Progenitor cell of endocrine pancreas (in vitro differentiated cells): Measurements from ENCODE around the gene GJB1. TPM values are rescaled to one million over a fixed set of nuclear protein-coding genes. Genes with fewer than 3 reads are reported as not detected.
A peak's percentile ranks its signal among the peaks of the same experiment; 100 is the strongest.

Experiments
- DNase-seq: peaks from one replicate; pipeline ENCODE4 v3.0.0; 2021; ENCODE audit warnings: low spot score; ENCODE audit not compliant: unreplicated experiment
- H3K27ac Mint-ChIP-seq: 2 replicates; pipeline ENCODE4 v1.8.0; 2021; ENCODE audit warnings: mild to moderate bottlenecking, moderate library complexity, mixed read lengths
- H3K27me3 Mint-ChIP-seq: 2 replicates; pipeline ENCODE4 v1.8.0; 2021; ENCODE audit warnings: mixed read lengths
- H3K36me3 Mint-ChIP-seq: 2 replicates; pipeline ENCODE4 v1.8.0; 2022; ENCODE audit warnings: mixed read lengths; ENCODE audit not compliant: insufficient read depth
- H3K4me1 Mint-ChIP-seq: 2 replicates; pipeline ENCODE4 v1.8.0; 2021; ENCODE audit warnings: low read depth, mixed read lengths
- H3K4me3 Mint-ChIP-seq: 2 replicates; pipeline ENCODE4 v1.8.0; 2021; ENCODE audit warnings: low read depth, mild to moderate bottlenecking, moderate library complexity, mixed read lengths
- H3K9me3 Mint-ChIP-seq: 2 replicates; pipeline ENCODE4 v1.8.0; 2021; ENCODE audit warnings: low read depth, mixed read lengths
- total RNA-seq: library from RNA; stranded (reverse); gene quantifications from 2 replicates; pipeline ENCODE4 v1.2.1, GENCODE V29; 2021
- TF ChIP-seq, protein P1 (sequence below): fragments of 200-600 bp; sonication (generic); IDR thresholded peaks from one replicate; pipeline ENCODE4 v1.5.0; 2021; ENCODE audit warnings: antibody characterized with exemption, mild to moderate bottlenecking; ENCODE audit not compliant: unreplicated experiment

The GJB1 gene
- total RNA-seq, 1 donor from 2014 or later, result 22.2 TPM

DNA sequence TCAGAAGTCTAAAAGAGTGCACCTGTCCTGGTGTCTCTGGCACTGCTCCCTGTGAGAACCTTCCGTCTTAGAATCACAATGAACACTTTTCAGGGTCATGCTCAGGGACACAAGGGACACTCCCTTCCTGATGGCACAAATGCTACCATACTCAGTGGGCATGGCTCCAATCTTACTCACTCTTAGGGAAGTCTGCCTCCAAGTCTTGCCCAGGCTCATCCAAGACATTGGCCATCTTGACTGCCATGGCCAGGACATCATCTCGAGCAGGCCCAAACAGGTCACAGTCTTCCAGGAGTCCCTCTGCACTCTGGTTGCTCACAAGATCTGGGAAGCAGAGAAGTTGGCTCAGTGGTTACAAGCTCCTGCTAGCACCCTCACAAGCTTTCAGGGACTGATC lies 22.1 kb downstream of the GJB1 start:
- peaks cover 15% of the 10 kb centered on the region for H3K9me3 Mint-ChIP-seq

DNA sequence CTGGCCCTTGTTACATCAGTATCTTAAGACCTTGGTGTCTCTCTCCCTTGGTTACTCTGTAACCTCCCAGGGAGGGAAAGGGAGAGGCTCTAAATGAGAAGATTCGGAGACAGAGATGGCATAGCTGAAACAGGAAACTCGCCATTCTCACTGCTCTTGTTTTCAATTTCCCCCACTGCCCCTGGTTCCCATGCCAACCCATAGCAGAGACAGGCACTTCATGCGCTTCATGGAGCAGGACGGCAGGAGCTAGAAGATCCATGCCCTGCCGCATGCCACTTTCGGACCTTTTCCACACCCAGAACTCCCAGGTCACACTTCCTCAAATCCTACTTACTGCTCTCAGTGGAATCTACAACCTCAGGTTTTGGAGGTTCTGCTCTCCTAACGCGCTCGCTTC lies 27.8 kb downstream of the GJB1 start:
- Mint-ChIP-seq H3K27ac (no peak overlapping the region), H3K4me3 (peak overlapping the region; percentile 7)

More for the DNA sequence above, 22.1 kb downstream of the GJB1 start:
- H3K27ac Mint-ChIP-seq, result no peak overlapping the region
- no peak overlapping the region for H3K4me3 Mint-ChIP-seq
- DNase-seq, result no peak
- H3K4me1 Mint-ChIP-seq, result no peaks in the 10 kb centered on the region
- TF ChIP-seq, protein P1, sequence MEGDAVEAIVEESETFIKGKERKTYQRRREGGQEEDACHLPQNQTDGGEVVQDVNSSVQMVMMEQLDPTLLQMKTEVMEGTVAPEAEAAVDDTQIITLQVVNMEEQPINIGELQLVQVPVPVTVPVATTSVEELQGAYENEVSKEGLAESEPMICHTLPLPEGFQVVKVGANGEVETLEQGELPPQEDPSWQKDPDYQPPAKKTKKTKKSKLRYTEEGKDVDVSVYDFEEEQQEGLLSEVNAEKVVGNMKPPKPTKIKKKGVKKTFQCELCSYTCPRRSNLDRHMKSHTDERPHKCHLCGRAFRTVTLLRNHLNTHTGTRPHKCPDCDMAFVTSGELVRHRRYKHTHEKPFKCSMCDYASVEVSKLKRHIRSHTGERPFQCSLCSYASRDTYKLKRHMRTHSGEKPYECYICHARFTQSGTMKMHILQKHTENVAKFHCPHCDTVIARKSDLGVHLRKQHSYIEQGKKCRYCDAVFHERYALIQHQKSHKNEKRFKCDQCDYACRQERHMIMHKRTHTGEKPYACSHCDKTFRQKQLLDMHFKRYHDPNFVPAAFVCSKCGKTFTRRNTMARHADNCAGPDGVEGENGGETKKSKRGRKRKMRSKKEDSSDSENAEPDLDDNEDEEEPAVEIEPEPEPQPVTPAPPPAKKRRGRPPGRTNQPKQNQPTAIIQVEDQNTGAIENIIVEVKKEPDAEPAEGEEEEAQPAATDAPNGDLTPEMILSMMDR, result no peak
- H3K27me3 Mint-ChIP-seq, result no peaks in the 10 kb centered on the region
- H3K36me3 Mint-ChIP-seq, result peaks cover 21% of the 10 kb centered on the region

DNA sequence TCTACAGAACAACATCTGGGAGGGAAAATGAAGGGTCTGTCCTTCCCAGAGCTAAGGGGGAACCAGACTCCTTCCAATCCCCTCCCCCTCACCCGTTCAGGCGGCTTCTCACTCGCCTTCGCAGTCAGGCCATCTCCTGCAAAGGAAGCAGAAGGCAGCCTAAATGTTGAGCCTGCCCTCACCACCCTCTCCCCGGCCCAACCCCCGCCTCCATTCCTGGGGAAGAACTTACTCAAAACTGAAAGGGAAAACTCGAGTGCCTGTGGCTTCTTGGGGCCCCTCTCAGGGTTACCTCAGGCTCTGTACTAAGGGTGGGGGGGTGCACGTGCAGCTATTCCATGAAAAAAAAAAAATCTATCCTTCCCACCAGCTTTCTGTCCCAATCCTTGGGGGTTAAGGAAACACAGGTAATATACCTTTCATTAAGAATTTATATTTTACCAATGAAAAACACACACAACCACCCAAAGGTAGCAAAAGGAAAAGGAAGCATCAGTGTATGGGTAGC lies 28.5 kb downstream of the GJB1 start:
- TF ChIP-seq, protein P1, result no peak
- Mint-ChIP-seq H3K27me3 (no peaks in the 10 kb centered on the region), H3K4me1 (peaks cover 19% of the 10 kb centered on the region), H3K4me3 (peak overlapping the region; percentile 96), H3K36me3 (peaks cover 14% of the 10 kb centered on the region), H3K27ac (no peak overlapping the region), H3K9me3 (peaks cover 12% of the 10 kb centered on the region)
- DNase-seq, result no peak

More for the DNA sequence above, 27.8 kb downstream of the GJB1 start:
- TF ChIP-seq, protein P1, result no peak
- peaks cover 13% of the 10 kb centered on the region for H3K9me3 Mint-ChIP-seq
- peaks cover 15% of the 10 kb centered on the region for H3K36me3 Mint-ChIP-seq
- DNase-seq, result no peak
- peaks cover 13% of the 10 kb centered on the region for H3K4me1 Mint-ChIP-seq
- no peaks in the 10 kb centered on the region for H3K27me3 Mint-ChIP-seq

DNA sequence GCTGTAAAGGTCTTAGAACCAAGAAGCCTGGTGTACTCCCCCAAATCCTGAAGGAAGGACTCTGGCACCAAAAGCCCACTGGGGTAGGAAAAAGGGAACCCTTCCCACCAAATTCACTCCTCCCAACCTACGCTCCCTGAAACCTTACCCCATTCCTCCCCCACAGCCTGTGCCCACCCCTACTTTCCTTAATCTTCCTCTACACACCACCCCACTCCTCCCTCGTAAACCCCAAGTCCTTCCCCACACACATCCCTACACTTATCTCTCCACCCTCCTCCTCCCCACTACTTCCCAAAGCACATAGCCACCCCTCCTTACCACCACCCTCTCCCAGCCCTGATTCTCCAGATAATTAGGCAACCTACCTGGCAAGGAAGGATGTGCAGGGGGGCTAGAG lies 29.2 kb downstream of the GJB1 start:
- H3K4me3 Mint-ChIP-seq, result peak overlapping the region; percentile 96
- peaks cover 10% of the 10 kb centered on the region for H3K36me3 Mint-ChIP-seq
- H3K27me3 Mint-ChIP-seq, result no peaks in the 10 kb centered on the region
- DNase-seq, result no peak
- H3K9me3 Mint-ChIP-seq, result peaks cover 7% of the 10 kb centered on the region
- H3K27ac Mint-ChIP-seq, result peak overlapping the region; percentile 67
- H3K4me1 Mint-ChIP-seq, result peaks cover 22% of the 10 kb centered on the region
- TF ChIP-seq, protein P1, result no peak

DNA sequence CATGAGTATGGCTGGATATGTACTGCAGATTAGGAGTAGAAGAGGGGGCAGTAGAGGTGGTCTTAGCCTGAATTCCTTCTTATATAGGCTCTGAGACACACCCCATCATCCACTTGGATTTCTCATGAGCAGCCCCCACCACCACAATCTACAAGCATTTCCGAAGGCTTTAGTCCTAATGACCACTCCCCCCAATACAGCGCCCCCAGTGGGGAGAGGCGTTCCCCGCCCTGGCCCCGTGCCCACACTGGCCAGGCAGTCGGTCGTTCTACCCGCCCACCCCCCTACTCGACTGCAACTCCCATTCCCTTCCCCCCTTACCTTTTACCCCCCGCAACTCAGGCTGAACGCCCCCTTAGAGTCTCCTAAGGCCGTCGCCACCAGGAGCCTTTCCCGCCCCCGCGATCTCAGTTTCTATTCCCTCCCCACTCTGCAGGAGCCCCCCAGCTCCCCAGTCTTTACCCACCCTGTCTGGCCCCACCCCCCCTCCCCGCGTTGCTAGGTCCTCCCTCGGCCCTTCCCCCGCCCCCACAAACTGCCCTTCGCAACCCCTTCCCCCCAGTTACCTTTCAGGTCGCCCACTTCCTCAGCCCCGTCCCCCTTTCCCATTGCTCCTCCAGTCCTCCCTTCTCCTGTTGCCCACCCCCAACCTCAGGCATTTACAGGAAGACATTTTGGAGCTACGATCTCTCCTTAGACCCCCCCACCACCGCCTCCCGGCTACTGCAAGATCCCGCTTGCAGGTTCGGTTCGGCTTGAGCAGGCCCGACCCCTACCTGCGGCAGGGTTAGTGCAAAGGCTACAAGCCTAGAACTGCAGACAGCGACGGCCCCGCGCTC lies 30.4 kb downstream of the GJB1 start:
- Mint-ChIP-seq H3K4me1 (peaks cover 22% of the 10 kb centered on the region), H3K36me3 (peaks cover 6% of the 10 kb centered on the region), H3K4me3 (peak overlapping the region; percentile 96), H3K27ac (peak overlapping the region; percentile 90), H3K27me3 (no peaks in the 10 kb centered on the region), H3K9me3 (peaks cover 7% of the 10 kb centered on the region)
- TF ChIP-seq, protein P1, result peak; percentile 53
- peak; percentile 28 for DNase-seq
